AML-193 (cell line): Measurements from ENCODE around the gene TERF2IP.

ENCODE experiments used
- DNase-seq, 2 experiments: peaks; one replicate each; lab custom pipeline; 2025; lab: John Stamatoyannopoulos, UW

Gene TERF2IP, protein sequence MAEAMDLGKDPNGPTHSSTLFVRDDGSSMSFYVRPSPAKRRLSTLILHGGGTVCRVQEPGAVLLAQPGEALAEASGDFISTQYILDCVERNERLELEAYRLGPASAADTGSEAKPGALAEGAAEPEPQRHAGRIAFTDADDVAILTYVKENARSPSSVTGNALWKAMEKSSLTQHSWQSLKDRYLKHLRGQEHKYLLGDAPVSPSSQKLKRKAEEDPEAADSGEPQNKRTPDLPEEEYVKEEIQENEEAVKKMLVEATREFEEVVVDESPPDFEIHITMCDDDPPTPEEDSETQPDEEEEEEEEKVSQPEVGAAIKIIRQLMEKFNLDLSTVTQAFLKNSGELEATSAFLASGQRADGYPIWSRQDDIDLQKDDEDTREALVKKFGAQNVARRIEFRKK

DNA sequence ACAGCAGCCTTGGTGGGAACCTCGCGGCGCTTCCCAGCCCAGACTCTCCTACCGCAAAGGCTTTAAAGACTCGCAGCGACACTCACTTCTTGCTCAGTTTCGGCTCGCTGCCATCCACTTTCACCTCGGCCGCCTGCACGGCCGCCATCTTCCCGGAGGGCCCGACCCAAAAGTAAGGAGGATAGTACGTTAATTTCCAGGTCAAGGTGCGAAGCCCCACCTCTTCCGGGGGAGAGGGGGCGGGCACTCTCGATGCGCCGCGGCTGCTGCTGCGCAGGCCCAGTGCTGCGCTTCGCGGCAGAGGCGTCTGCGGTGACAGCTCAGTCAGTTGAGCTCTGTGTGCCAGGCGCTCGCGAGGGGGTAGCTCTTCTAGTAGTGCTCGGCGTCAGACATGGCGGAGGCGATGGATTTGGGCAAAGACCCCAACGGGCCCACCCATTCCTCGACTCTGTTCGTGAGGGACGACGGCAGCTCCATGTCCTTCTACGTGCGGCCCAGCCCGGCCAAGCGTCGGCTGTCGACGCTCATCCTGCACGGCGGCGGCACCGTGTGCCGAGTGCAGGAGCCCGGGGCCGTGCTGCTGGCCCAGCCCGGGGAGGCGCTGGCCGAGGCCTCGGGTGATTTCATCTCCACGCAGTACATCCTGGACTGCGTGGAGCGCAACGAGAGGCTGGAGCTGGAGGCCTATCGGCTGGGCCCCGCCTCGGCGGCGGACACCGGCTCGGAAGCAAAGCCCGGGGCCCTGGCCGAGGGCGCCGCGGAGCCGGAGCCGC, at the start of gene TERF2IP, which contains the start of gene KARS1:
TERF2IP (plus strand) TSS at position 282 of the 773 bp plus-strand sequence; CDS start at position 392, 110 bp downstream.
KARS1 (minus strand) TSS at position 174 of the 773 bp plus-strand sequence; CDS start at position 148, 26 bp downstream.
- DNase-seq, result peak; percentile 85 to 89

DNA sequence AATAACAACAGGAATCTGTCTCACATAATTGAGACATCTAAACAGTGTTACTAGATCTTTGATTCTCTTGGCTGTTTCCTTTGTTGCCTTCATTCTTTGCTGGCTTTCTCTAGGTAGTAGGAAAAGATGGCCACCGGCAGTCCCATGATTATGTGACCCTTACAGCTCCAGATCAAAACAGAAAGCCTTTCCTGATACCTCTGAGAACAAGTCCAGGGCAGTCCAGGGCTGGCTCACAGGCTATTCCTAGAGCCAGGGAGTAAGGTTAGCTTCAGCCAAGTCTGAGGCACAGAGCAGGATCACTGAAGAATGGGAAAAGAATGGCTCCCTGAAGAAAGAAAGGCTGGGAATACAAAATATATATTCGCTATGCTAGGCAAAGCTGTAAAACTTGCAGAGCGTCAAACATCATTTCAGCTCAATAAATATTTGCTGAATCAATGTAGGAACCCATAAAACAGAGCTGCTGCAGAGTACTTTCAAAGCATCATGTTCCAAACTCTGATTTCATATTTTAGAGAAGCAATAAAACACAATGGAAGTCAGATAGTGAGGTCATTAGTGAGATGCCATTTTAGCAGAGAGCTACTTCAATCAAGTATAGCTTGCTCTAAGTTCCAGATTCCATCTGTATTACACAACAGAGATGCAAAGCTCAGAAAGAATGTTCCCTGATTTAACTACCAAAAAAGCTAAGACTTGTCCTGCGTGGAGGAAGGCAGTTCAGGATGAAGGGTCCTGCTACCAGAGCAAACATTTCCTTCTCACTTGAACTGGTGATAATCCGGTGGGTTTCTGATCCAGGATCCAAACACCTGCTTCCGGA, 47.9 kb upstream of the TERF2IP start:
- DNase-seq, result no peak

DNA sequence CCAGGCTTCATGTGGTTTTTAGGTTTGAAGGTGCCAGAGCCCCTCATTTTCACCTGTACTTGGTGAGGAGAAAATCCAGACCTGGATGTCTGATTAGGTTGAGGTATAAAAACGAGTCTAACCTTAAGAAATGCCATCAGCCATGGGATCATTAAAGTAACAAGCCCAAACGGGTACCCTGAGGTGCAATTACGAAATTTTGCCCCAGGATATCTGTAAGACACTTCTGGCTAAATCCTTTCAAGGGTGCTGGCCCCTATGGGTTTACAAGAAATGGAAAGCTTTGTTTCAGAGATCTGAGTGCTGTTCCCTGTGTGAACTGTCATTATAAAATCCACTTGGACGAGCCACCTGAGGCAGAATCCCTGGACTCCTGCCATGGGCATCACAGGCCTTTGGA, 44.3 kb upstream of the TERF2IP start:
- no peak for DNase-seq

DNA sequence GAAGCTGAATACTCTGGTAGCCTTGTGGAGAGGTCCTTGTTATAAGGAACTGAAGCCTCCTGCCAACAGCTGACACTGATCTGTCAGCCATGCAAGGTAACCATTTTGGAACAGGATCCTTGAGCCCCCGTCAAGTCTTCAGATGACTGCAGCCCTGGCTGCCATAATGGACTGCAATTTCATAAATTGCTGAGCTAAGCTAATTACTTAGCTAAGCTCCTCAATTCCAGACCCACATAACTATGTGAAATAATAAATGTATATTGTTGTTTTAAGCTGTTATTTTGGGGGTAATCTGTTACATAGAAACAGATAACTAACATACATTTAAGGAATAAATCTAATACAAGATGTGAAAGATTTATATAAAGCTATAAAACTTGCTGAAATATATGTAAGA, 41.1 kb upstream of the TERF2IP start:
- no peak for DNase-seq

DNA sequence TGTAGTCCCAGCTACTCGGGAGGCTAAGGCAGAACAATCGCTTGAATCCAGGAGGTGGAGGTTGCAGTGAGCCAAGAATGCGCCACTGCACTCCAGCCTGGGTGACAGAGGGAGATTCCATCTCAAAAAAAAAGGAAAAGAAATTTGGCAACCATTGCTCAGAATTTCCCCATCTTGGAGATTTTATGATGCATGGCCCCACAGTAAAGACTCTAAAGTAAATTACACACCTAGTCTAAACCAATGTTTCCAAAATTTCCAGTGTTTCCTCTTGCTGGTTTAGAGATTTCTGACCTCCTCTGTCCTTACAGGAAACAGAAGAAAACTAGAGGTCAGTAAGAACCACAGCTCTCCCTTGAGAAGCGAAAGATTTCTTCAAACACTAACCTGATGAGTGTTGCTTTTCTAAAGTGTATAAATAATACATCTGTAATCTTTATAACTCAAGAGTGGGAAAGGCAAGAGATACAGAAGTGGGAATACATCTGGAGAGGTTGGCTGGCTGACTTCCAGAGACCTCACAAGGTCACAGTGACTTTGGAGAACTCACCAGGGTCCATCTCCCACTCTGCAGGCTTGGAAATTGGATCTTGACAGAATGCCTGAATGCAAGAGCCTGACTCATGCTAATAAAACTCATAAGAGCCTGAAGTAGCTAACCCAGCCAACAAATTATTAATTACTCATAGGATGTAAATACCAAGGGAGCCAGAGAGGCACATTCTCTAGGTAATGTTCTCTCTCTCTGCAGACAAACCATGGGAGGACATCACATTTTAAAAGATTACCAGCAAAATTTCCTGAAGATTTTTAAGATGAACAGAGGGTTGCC, 33.3 kb upstream of the TERF2IP start:
- DNase-seq, result no peak

DNA sequence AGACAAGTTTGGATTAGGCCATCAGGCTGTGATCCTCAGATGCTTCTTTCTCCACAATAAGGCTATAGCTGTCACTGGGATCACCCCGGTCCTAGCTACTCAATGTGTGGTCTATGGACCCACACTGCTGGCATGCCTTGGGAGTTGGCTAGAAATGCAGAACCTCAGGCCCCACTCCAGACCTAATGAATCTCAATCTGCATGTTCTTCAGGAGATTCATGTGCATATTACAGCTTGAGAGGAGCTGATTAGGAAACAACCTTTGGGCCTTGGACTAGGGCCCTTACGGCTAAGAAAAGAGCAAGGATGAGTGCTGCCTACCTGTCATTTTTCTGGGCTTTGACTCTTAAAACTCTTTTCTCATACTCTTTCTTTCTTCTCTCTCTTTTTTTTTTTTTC, 32.0 kb upstream of the TERF2IP start:
- no peak for DNase-seq

DNA sequence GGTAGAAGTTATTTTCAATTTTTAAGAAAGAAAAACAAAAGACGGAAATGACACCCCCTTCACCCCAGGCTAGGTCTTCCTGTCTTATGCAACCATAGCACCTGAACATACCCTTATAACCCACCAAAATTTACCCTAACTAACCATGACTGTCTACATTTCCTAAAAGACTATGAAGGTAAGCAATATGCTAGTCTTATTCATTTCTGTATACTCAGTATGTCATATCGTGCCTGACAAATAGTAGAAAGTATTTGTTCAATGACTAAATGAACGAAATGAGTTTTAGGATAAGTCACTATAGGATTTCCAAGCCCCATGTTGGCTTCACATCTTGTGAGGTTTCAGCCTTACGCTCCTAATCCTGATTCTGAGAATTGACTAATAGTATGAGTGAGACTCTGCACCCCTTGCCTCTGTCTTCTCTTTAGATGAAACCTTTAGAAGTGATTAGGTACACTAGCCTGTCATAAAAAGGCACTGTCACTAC, 31.0 kb upstream of the TERF2IP start:
- no peak for DNase-seq

DNA sequence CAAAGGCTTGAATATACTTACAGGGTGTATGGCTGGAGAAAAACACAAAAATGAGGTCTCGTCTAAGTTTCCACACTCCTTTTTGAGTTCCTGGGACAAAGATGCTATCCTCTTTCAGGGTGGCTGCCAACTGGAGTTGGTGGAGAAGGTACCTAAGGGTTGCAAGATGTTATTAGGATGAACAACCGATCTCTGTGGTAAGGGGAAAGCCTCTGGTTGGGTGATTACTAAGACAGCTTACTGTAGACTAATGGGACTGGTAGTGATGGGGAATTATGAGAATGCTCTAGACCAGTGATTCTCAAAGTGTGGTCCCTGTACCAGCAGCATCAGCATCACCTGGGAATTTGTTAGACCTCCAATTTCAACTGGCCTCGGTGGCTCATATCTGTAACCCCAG, 30.5 kb upstream of the TERF2IP start:
- no peak for DNase-seq

DNA sequence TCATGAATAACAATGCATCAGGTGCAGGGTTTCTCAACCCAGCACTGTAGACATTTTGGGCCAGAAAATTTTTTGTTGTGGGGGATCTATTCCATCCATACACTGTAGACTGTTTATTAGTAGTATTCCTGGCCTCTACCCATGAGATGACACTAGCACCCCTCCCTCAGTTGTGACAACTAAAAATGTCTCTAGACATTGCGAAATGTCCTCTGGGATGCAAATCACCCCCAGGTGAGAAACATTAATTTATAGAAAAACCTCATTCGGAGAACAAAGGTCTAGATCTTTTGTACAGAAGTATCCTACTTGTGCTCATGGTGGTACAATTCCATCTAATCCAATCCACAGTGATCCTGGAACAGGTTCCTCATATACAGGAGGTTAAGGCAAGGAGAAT, 28.8 kb upstream of the TERF2IP start:
- no peak for DNase-seq

DNA sequence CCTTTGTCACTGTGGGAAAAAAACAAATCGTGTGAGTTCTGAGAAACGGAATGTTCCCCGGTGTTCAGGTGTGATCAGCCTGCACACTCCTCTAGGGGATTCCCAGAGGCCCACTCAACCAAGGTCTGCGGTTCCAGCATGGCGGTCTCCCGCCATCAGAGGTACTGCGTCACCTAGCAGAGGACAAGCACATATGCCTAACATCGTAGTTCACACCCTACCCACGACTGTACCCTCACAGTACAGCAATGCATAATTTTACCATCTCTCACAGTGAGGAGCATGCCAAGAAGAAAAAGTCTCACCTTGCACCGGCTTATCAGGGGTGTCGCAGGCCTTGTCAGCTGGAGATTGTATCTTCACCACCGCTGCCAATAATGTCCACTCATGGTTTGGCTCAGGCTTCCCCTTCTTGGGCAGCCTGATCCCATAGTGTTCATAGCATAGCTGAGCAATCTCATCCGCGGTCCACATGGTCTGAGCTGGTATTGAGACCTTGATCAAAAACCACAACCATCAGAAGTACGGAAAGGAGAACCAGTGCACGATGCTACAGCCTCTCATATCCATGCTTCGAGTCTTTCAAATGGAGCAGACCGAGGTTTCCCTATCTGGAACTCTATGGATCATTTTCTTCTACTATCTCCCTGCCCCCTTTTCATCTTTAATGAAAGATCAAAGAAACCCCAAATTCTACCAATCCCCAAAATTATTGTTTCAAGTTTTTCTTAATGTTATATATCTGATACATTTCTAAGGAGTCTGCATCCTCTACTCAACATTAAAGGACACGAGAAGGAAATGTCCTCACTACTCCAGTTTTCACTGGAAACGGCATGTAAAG, 27.0 kb upstream of the TERF2IP start:
- DNase-seq, result no peak

DNA sequence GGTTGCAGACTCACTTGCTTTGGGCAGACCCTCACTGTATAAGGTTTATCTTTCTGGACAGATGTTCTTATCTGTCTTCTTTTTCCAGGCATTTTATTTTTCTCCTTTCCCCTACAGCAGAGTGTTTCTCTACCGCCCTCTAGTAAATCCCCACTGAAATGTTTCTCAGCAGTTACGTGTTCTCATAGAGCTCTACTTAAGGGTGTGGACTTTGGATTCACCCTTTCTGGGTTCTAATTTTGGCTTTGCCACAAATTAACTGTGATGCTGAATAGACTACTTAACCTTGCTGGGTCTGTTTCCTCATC, 26.4 kb upstream of the TERF2IP start:
- peak; percentile 31 to 48 for DNase-seq

DNA sequence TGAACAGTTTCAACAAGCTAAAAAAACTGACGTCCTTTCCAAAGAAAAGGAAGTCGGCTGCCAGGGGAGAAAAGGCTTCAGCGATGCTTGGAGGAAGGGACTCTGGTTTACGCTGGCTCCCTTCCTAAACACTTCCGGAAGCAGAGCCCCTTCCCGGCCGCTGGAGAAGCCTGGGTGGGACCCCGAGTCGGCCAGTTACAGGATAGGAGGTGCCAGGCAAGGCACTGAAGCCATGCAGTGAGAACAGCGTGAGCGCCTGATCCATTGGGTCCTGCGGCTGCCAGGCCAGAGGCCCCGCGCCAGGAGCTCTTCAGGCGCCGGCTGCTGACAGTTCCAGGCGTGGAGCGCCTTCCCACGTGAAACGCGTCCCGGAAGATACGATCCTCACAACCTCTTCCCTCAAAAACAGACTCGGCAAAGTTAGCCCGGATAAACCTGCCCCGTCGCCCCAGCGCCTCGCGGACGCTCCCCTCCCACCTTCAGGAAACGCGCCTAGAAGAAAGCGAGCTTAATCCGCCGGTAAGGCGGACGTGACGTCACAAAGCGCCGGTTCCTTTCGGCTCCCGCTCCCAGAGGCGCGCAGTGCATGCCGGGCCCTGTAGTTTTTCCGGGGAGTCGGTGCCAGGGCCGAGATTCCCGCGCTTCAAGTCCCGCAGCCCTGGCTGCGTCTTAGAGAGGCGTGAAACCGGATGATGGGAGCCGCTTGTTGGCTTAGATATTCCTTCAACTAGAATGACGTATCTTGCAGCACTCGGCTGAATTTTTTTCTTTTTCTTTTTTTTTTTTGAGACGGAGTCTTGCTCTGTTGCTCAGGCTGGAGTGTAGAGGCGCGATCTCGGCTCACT, 24.6 kb upstream of the TERF2IP start, which contains the start of gene ADAT1:
ADAT1 (minus strand) TSS at position 521 of the 845 bp plus-strand sequence. CDS start 2,482 bp downstream, outside the sequence.
- DNase-seq, result peak; percentile 92 to 95

DNA sequence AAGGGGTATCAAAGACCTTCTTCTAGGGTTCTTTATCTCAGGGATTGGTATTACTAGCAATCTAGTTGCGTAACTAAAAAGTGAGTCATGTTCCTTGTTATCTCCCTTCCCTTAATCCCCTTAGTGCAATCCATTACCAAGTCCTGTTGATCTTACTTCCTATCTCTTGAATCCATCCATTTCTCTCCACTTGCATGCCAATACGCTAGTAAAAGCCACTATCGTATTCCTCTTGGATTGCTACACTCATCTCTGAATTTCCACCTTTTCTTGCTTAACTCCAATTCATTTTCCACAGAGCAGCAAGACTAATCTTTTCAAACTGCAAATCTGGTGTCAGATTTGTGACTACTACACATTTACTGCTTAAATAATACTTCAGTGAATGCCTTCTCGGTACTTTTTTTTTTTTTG, 22.6 kb upstream of the TERF2IP start:
- DNase-seq, result no peak

DNA sequence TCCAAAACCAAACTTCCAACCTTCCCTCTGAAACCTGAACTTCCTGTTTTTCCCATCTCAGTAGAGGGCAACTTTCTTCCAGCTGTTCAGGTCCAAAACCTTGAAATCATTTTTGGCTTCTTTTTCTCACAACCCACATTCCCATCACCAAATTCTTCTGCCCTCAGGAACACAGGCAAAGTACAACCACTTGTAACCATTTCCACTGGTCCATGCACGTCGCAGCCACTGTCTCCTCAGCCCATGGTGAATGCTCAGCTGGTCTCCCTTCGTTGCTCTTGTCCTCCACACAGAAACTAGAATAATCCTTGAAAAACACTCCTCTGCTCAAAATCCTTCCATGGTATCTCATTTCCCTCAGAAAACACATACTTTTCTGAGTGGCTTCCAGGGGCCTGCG, 20.8 kb upstream of the TERF2IP start:
- no peak for DNase-seq

DNA sequence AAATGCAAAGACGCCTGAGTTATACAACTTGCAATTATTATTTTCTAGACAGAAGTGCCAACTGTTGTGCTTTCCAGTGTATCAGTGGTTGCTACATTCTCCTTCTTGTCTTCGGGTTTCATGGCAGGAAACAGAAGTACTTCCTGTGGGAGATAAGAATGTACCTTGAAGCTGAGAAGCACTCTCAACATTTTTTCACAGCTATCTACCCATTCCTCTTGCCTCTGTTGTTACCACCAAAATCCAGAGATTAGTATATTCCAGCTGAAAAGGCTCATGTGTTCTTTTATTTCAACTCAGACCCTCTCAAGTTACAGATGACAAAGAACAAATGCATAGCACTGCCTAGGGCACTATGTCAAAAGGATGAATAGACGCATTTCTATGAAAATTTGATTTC, 19.7 kb upstream of the TERF2IP start:
- DNase-seq, result peak in 1 of 2 experiments; percentile 19

DNA sequence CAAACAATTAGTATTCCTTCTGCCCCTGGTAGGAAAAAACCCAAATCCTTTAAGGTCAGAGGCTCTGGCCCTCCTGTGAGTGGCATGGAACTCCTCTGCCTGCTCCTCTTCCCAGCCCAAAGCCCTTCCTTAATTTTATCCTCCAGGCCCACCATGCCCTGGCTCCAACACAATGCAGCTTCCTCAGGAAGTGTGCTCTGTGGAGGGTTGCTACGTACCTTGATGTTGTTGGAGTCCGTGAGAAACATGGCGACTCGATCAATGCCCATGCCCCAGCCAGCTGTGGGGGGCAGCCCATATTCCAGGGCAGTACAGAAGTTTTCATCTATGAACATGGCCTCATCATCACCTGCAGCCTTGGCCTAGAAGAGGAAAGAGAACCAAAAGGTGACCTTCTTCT, 19.2 kb upstream of the TERF2IP start:
- no peak for DNase-seq

DNA sequence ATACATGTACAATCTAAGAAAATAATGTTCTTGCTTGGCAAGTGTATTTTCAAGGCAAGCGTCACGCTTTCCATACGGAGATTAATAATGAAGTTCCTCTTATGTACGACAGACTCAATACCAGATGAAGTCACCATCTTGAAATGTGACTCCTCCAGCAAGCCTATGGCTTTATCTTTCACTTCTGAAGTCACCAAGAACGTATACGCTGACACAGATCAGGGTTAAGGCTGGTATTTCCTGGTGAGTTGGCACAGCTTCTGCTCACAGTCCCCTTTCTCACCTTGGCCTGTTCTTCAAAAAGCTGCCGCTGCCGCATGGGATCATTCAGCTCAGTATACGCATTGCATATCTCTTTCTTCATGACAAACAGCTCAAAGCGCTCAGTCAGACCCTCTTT, 18.4 kb upstream of the TERF2IP start:
- no peak for DNase-seq

DNA sequence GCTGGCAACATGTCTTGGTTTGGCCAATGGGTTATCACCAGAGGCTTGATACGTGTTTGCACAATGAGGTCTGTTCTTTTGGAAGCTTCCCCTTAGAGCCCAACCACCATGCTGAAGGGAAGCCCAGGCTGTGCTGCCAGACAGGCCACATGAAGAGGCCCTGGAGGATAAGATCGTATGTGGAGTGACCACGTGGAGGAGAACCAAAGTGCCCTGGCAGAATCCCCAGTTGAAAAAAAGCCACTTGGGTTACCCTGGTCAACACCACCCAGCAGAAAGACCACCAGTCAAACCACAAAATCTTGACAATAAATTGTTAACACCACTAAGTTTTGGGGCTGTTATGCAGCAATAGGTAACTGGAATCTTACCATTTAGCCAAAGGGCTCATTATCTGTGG, 17.5 kb upstream of the TERF2IP start:
- DNase-seq, result no peak

DNA sequence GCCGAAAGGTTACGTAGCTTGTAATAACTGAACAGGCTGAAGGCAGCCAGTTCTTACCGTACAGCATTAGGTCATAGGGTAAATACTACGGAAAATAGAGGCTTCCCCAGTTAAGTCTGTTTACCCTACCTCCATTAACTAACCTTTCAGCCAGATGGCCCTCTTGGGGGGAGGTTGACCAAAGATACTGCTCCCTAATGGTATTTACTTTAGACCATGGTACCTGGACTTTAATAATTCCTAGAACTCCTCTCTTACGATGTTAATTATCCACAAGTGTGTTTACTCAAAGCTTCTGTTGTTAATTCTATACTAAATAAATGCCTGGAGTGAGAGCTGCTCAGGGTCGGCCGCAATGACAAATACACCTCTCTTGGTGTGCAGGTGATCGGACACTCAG, 14.7 kb upstream of the TERF2IP start:
- DNase-seq, result no peak
